Lower leg skin (tissue), 3 donors: ENCODE data around the gene FHL2.

ENCODE experiments used
- CTCF ChIP-seq, 3 donors: fragments of 450-650 bp; IDR thresholded peaks; one replicate each; pipeline ENCODE4 v1.5.1; 2016; ENCODE audit warnings: antibody characterized with exemption in 3 of 3, mild to moderate bottlenecking in 3 of 3, moderate library complexity in 2 of 3
- POLR2A ChIP-seq, 2 donors: fragments of 450-650 bp; IDR thresholded peaks; one replicate each; pipeline ENCODE4 v1.6.1; 2016 to 2017; ENCODE audit warnings: antibody characterized with exemption in 2 of 2, mild to moderate bottlenecking in 1 of 2, moderate library complexity in 1 of 2

DNA sequence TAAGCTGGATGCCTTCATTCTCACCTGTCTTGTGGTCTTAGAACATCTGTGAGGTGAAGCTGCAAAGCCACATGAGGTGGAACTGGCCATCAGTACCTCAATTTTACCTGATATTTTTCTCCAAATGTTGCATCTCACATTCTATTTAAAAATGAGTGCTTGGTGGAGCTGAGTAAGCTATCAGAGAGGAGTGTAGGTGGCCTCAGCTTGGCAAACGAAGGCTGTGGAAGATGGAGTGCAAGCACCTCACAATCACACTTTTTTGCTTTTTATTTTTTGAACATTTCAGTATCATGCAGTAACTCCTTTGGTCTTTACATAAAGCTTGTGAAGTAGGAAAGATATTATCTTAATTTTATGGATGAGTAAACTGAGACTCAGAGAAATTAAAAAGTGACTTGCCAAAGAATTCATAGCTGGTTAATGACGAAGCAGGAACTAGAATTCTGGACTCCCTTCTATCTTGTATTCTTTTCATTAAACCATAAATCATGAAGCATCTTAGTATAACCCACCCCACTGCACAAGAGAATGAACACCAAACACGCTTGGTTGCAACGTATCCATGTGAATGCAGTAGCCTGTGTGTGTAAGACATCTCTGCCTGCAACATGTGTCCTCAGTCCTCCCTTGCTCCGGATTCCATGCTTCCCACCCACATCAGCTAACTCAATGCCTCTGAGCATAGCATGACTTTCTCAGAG is 34.3 kb downstream of the FHL2 start:
- TF ChIP-seq CTCF (IDR thresholded peaks at IDR 0.05) = no peak
- no peak for TF ChIP-seq POLR2A (IDR thresholded peaks at IDR 0.05)
